HCT116 (cell line): ENCODE data around the gene NPR3. TPM values are rescaled to one million over a fixed set of nuclear protein-coding genes. Genes with fewer than 3 reads are reported as not detected.

Experiments
- ATAC-seq: fragments of 200-7000 bp; cut with Tn5 transposase; 2 replicates; pipeline ENCODE4 v1.9.1; 2020; ENCODE audit warnings: mild to moderate bottlenecking, moderate library complexity
- BruUV-seq: library from RNA; stranded (reverse); fragments of 400-500 nt; replicated peaks from 2 replicates; lab custom pipeline; 2021; lab: Mats Ljungman, UMichigan
- CTCF ChIA-PET: fragments of 300-600 bp; sonication (Branson Sonifier 250); formaldehyde crosslinking; loops from one replicate; lab custom pipeline; 2021; ENCODE audit warnings: antibody characterized with exemption; lab: Charles Lee
- POLR2A ChIA-PET: fragments of 300-600, 350-600 bp; sonication (Branson Sonifier 250); formaldehyde crosslinking; loops from one replicate; lab custom pipeline; 2021; ENCODE audit warnings: antibody characterized with exemption; lab: Charles Lee
- RAD21 ChIA-PET, 2 experiments: fragments of 300-600 bp; sonication (Branson Sonifier 250); formaldehyde crosslinking; loops; one replicate each; lab custom pipeline; 2023; ENCODE audit warnings: low total read pairs in 2 of 2; ENCODE audit not compliant: uncharacterized antibody in 2 of 2, unreplicated experiment in 2 of 2, low non-redundant PET in 1 of 2; lab: Charles Lee
- DNase-seq: peaks from one replicate; pipeline ENCODE4 v3.0.0-alpha.2; 2010; ENCODE audit warnings: low read depth, low spot score
- H2AFZ ChIP-seq: fragments of 200-600 bp; shearing (Covaris generic), sonication (generic); 2 replicates; pipeline ENCODE4 v1.6.1; 2017; ENCODE audit warnings: low read depth, mixed run types, mixed read lengths, antibody characterized with exemption, low read length; ENCODE audit not compliant: poor library complexity, severe bottlenecking
- H3K27ac ChIP-seq: 2 replicates; pipeline ENCODE4 v1.5.1; 2012; ENCODE audit warnings: low read depth, low read length
- H3K27me3 ChIP-seq: fragments of 200-600 bp; sonication (generic); 2 replicates; pipeline ENCODE4 v1.6.1; 2016; ENCODE audit warnings: mixed run types, low read length, mixed read lengths; ENCODE audit not compliant: insufficient read depth
- H3K36me3 ChIP-seq, 2 experiments: fragments of 200-500 bp in 1 of 2; fragments of 200-600 bp in 1 of 2; sonication (Bioruptor generic) in 1 of 2; sonication (generic) in 1 of 2; 2 replicates each; pipeline versions ENCODE4 v1.5.1 to v1.6.1; 2014 to 2016; ENCODE audit warnings: low read length in 2 of 2, inconsistent platforms in 1 of 2, mixed read lengths in 1 of 2, mixed run types in 1 of 2; ENCODE audit not compliant: insufficient read depth in 2 of 2, control insufficient read depth in 1 of 2
- H3K4me1 ChIP-seq, 2 experiments: fragments of 200-600 bp in 1 of 2; sonication (generic) in 1 of 2; 2 replicates each; pipeline versions ENCODE4 v1.5.1 to v1.6.1; 2012 to 2017; ENCODE audit warnings: low read length in 2 of 2, inconsistent platforms in 1 of 2, mild to moderate bottlenecking in 1 of 2, mixed read lengths in 1 of 2, mixed run types in 1 of 2, moderate library complexity in 1 of 2; ENCODE audit not compliant: insufficient read depth in 2 of 2, control insufficient read depth in 1 of 2
- H3K4me2 ChIP-seq: fragments of 200-600 bp; sonication (generic); 2 replicates; pipeline ENCODE4 v1.6.1; 2017; ENCODE audit warnings: mixed run types, low read length, mixed read lengths
- H3K4me3 ChIP-seq, 2 experiments: fragments of 200-600 bp in 1 of 2; sonication (generic) in 1 of 2; replicated peaks in 1 of 2; 2 replicates each; pipeline ENCODE4 v1.5.1; 2011 to 2016; ENCODE audit warnings: low read length in 2 of 2, control low read depth in 1 of 2, low read depth in 1 of 2, mild to moderate bottlenecking in 1 of 2, mixed read lengths in 1 of 2, mixed run types in 1 of 2
- H3K79me2 ChIP-seq: fragments of 200-600 bp; sonication (generic); 2 replicates; pipeline ENCODE4 v1.6.1; 2017; ENCODE audit warnings: mild to moderate bottlenecking, mixed run types, low read length, moderate library complexity, mixed read lengths; ENCODE audit not compliant: insufficient read depth
- H3K9ac ChIP-seq: fragments of 200-600 bp; sonication (generic); 2 replicates; pipeline ENCODE4 v1.6.1; 2016; ENCODE audit warnings: low read length, mixed read lengths
- H3K9me2 ChIP-seq: fragments of 200-600 bp; sonication (generic), shearing (Covaris generic); 2 replicates; pipeline ENCODE4 v1.6.1; 2017; ENCODE audit warnings: mixed run types, mild to moderate bottlenecking, moderate library complexity; ENCODE audit not compliant: insufficient read depth
- H3K9me3 ChIP-seq, 2 experiments: fragments of 200-500 bp in 1 of 2; fragments of 200-600 bp in 1 of 2; sonication (Bioruptor generic) in 1 of 2; sonication (generic) in 1 of 2; 2 replicates each; pipeline ENCODE4 v1.6.1; 2014 to 2017; ENCODE audit warnings: low read length in 2 of 2, mixed read lengths in 2 of 2, inconsistent platforms in 1 of 2, low read depth in 1 of 2, mild to moderate bottlenecking in 1 of 2, mixed run types in 1 of 2, moderate library complexity in 1 of 2; ENCODE audit not compliant: control insufficient read depth in 1 of 2, insufficient read depth in 1 of 2
- H4K20me1 ChIP-seq: fragments of 200-600 bp; sonication (generic), shearing (Covaris generic); 2 replicates; pipeline ENCODE4 v1.6.1; 2017; ENCODE audit warnings: mixed run types, mild to moderate bottlenecking, moderate library complexity; ENCODE audit not compliant: insufficient read depth
- ATF3 ChIP-seq: IDR thresholded peaks from 2 replicates; pipeline ENCODE4 v1.6.1; 2012
- CEBPB ChIP-seq: IDR thresholded peaks from 2 replicates; pipeline ENCODE4 v1.6.1; 2012; ENCODE audit warnings: low read depth
- EGR1 ChIP-seq: IDR thresholded peaks from 2 replicates; pipeline ENCODE4 v1.6.1; 2012; ENCODE audit warnings: low read depth
- ELF1 ChIP-seq: IDR thresholded peaks from 2 replicates; pipeline ENCODE4 v1.6.1; 2012; ENCODE audit warnings: low read depth, borderline replicate concordance
- EZH2phosphoT487 ChIP-seq: fragments of 200-600 bp; IDR thresholded peaks from 2 replicates; pipeline ENCODE4 v1.6.1; 2018; ENCODE audit warnings: antibody characterized with exemption, borderline replicate concordance
- FOSL1 ChIP-seq: IDR thresholded peaks from 2 replicates; pipeline ENCODE4 v1.6.1; 2012; ENCODE audit warnings: low read depth
- RAD21 ChIP-seq: IDR thresholded peaks from 2 replicates; pipeline ENCODE4 v1.6.1; 2012; ENCODE audit warnings: low read depth, mild to moderate bottlenecking
- SIN3A ChIP-seq: IDR thresholded peaks from 2 replicates; pipeline ENCODE4 v1.6.1; 2012; ENCODE audit warnings: low read depth
- YY1 ChIP-seq: IDR thresholded peaks from 2 replicates; pipeline ENCODE4 v1.6.1; 2011; ENCODE audit warnings: low read length, low read depth, moderate library complexity, mild to moderate bottlenecking; ENCODE audit not compliant: insufficient replicate concordance; ENCODE audit errors: extremely low read depth
- ZBTB33 ChIP-seq: IDR thresholded peaks from 2 replicates; pipeline ENCODE4 v1.6.1; 2011; ENCODE audit warnings: mild to moderate bottlenecking, low read length, moderate library complexity; ENCODE audit not compliant: insufficient replicate concordance; ENCODE audit errors: extremely low read depth
- ZFX ChIP-seq: fragments of 450-650 bp; IDR thresholded peaks from 2 replicates; pipeline ENCODE4 v1.6.1; 2017
- ZNF274 ChIP-seq: fragments of 200-500 bp; sonication (Bioruptor generic); IDR thresholded peaks from 2 replicates; pipeline ENCODE4 v1.6.1; 2014; ENCODE audit warnings: mild to moderate bottlenecking, low read depth, low read length, inconsistent platforms
- intact Hi-C: fragments of 100-400 bp; cut with micrococcal nuclease; formaldehyde crosslinking; loops from 2 replicates; pipeline ENCODE4 v1.10.0; 2022
- total RNA-seq: library from RNA; stranded (reverse); gene quantifications from one replicate; pipeline ENCODE4 v1.2.1, GENCODE V29; 2021; ENCODE audit not compliant: unreplicated experiment

The NPR3 gene
- total RNA-seq, 1 experiment from 2014 or later, result 0.39 TPM

GRCh38 chr5:32712481-32713360 is 1.6 kb downstream of the NPR3 start:
- no peaks in the 10 kb centered on the region for H3K27me3 ChIP-seq
- no peaks in the 10 kb centered on the region for H4K20me1 ChIP-seq
- ChIA-PET CTCF (no interaction called here), POLR2A (no interaction called here), RAD21 (no interaction called here)
- H3K27ac ChIP-seq, result no peak overlapping the region
- TF ChIP-seq FOSL1 (no peak), ZNF274 (no peak), ELF1 (no peak), ZFX (no peak), EZH2phosphoT487 (no peak), EGR1 (no peak), ATF3 (no peak), YY1 (no peak), ZBTB33 (no peak), RAD21 (no peak), CEBPB (no peak), SIN3A (no peak)
- ATAC-seq, result no peak
- H3K9me3 ChIP-seq, result no peaks in the 10 kb centered on the region
- no peak overlapping the region for H3K9ac ChIP-seq
- no peaks in the 10 kb centered on the region for H3K9me2 ChIP-seq
- no peak for DNase-seq
- no peaks in the 10 kb centered on the region for H3K79me2 ChIP-seq
- no peaks in the 10 kb centered on the region for H3K36me3 ChIP-seq
- no peak overlapping the region for H3K4me2 ChIP-seq
- BruUV-seq, result no TSS peak
- no peak overlapping the region for H3K4me3 ChIP-seq
- intact Hi-C loops, result no loop called here
- H3K4me1 ChIP-seq, result peaks cover 3 to 12% of the 10 kb centered on the region in 2 experiments; a peak in 3 of 4 replicates
- H2AFZ ChIP-seq, result no peak overlapping the region
